ENCODE results near the gene FRMD5. TPM values are rescaled to one million over a fixed set of nuclear protein-coding genes. Genes with fewer than 3 reads are reported as not detected.
"Not testable (repeated sequence)": the region's sequence is repeated elsewhere in the genome, so short reads cannot be mapped to it uniquely, and the experiment has no call there.

FRMD5 gene
- total RNA-seq, 2 experiments from 2014 or later: not detected

GRCh38 chr15:43872416-43873020, 322.6 kb downstream of the FRMD5 start:
- POLR2A ChIA-PET: interaction anchor here (1.3 kb wide), 1 partner anchor 9 kb away, joined by 4 read pairs; no protein-coding TSS in a partner anchor
- H3K4me3 Mint-ChIP-seq: no peak overlapping the region
- no peaks in the 10 kb centered on the region for H3K27me3 Mint-ChIP-seq
- no peak overlapping the region for H3K27ac Mint-ChIP-seq
- H3K36me3 Mint-ChIP-seq (ENCODE audit: low read depth): peaks cover 55% of the 10 kb centered on the region
- no peaks in the 10 kb centered on the region for H3K4me1 Mint-ChIP-seq
- CTCF ChIA-PET: interaction anchor here (1.5 kb wide), 1 partner anchor 19 kb away, joined by 3 read pairs; no protein-coding TSS in a partner anchor
- no peak for DNase-seq
- H3K9me3 Mint-ChIP-seq: no peaks in the 10 kb centered on the region

DNA sequence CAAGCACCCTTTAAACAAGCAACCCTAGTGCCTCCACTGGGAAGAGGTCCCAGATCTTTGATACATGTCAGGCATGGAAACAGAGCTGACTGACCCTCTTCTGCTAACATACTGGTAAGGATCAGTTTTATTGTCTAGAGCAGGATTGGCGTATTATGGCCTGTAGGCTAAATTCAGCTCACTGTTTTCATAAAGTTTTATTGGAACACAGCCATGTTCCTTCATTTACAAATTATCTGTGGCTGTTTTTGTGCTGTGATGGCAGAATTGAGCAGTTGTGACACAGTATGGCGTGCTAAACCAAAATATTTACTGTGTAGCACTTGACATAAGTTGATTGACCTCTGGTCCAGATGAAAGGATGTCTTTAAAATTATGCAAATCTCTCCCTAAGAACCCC, 323.2 kb downstream of the FRMD5 start:
- Mint-ChIP-seq H3K4me1 (no peaks in the 10 kb centered on the region), H3K27me3 (no peaks in the 10 kb centered on the region), H3K4me3 (no peak overlapping the region), H3K36me3 (ENCODE audit: low read depth) (peaks cover 60% of the 10 kb centered on the region), H3K9me3 (no peaks in the 10 kb centered on the region), H3K27ac (no peak overlapping the region)
- CTCF ChIA-PET: interaction anchor here (1.5 kb wide), 1 partner anchor 19 kb away, joined by 3 read pairs; no protein-coding TSS in a partner anchor
- POLR2A ChIA-PET: no interaction called here
- no peak for DNase-seq

- no peaks in the 10 kb centered on the region for H3K27me3 Mint-ChIP-seq
- ChIA-PET CTCF (no interaction called here), POLR2A (interaction anchor here (0.6 kb wide), 1 partner anchor 540 kb away, joined by 3 read pairs; no protein-coding TSS in a partner anchor)
- H3K27ac Mint-ChIP-seq: no peak overlapping the region
- no peaks in the 10 kb centered on the region for H3K9me3 Mint-ChIP-seq
- no peaks in the 10 kb centered on the region for H3K4me1 Mint-ChIP-seq
- no peak for DNase-seq
- H3K36me3 Mint-ChIP-seq (ENCODE audit: low read depth): peaks cover 61% of the 10 kb centered on the region
- no peak overlapping the region for H3K4me3 Mint-ChIP-seq
Observed at GRCh38 chr15:43868406-43868805, 326.7 kb downstream of the FRMD5 start.

GRCh38 chr15:43867096-43867495, 328.0 kb downstream of the FRMD5 start:
- H3K27ac Mint-ChIP-seq: no peak overlapping the region
- CTCF ChIA-PET: no interaction called here
- no peak for DNase-seq
- H3K36me3 Mint-ChIP-seq (ENCODE audit: low read depth): peaks cover 55% of the 10 kb centered on the region
- POLR2A ChIA-PET: no interaction called here
- H3K9me3 Mint-ChIP-seq: no peaks in the 10 kb centered on the region
- no peaks in the 10 kb centered on the region for H3K27me3 Mint-ChIP-seq
- H3K4me3 Mint-ChIP-seq: no peak overlapping the region
- no peaks in the 10 kb centered on the region for H3K4me1 Mint-ChIP-seq

- H3K27ac Mint-ChIP-seq, H3K4me3 Mint-ChIP-seq, CTCF ChIA-PET, H3K9me3 Mint-ChIP-seq, H3K27me3 Mint-ChIP-seq, DNase-seq, POLR2A ChIA-PET, H3K4me1 Mint-ChIP-seq: not testable (repeated sequence)
- peaks cover 55% of the 10 kb centered on the region for H3K36me3 Mint-ChIP-seq (ENCODE audit: low read depth)
Observed at GRCh38 chr15:43866636-43867035, 328.4 kb downstream of the FRMD5 start.

GRCh38 chr15:43859546-43859945, 335.5 kb downstream of the FRMD5 start:
- H3K27me3 Mint-ChIP-seq: no peaks in the 10 kb centered on the region
- no peak for DNase-seq
- ChIA-PET POLR2A (interaction anchor here (2.7 kb wide), 1 partner anchor 34 kb away, joined by 6 read pairs; the partner anchor contains the start of gene MFAP1), CTCF (no interaction called here)
- H3K9me3 Mint-ChIP-seq: no peaks in the 10 kb centered on the region
- H3K27ac Mint-ChIP-seq: no peak overlapping the region
- peaks cover 2% of the 10 kb centered on the region for H3K4me1 Mint-ChIP-seq
- peaks cover 68% of the 10 kb centered on the region for H3K36me3 Mint-ChIP-seq (ENCODE audit: low read depth)
- no peak overlapping the region for H3K4me3 Mint-ChIP-seq

- Mint-ChIP-seq H3K27ac (no peak overlapping the region), H3K27me3 (no peaks in the 10 kb centered on the region), H3K4me3 (no peak overlapping the region), H3K36me3 (ENCODE audit: low read depth) (peaks cover 78% of the 10 kb centered on the region), H3K9me3 (no peaks in the 10 kb centered on the region), H3K4me1 (peaks cover 2% of the 10 kb centered on the region)
- ChIA-PET POLR2A (interaction anchor here (1.0 kb wide), 1 partner anchor 15 kb away, joined by 4 read pairs; no protein-coding TSS in a partner anchor), CTCF (interaction anchor here (0.7 kb wide), 1 partner anchor 1237 kb away, joined by 4 read pairs; no protein-coding TSS in a partner anchor)
- DNase-seq: no peak
Observed at GRCh38 chr15:43854801-43855200, 340.3 kb downstream of the FRMD5 start.

DNA sequence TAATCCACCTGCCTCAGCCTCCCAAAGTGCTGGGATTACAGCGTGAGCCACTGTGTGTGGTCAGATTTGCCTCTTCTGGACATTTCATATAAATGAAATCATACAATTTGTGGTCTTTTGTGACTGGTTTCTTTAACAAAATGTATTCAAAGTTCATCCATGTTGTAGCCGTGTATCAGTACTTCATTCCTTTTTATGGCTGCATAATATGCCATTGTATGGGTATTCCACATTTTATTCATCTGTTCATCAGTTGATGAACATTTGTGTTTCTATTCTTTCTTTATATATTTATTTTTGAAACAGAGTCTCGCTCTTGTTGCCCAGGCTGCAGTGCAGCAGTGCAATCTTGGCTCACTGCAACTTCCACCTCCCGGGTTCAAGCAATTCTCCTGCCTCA, 342.5 kb downstream of the FRMD5 start:
- Mint-ChIP-seq H3K36me3 (ENCODE audit: low read depth) (peaks cover 68% of the 10 kb centered on the region), H3K4me1 (peaks cover 2% of the 10 kb centered on the region)

GRCh38 chr15:43851251-43851650, 343.8 kb downstream of the FRMD5 start:
- Mint-ChIP-seq H3K4me1 (peaks cover 2% of the 10 kb centered on the region), H3K4me3 (no peak overlapping the region), H3K27ac (no peak overlapping the region), H3K9me3 (no peaks in the 10 kb centered on the region), H3K27me3 (no peaks in the 10 kb centered on the region), H3K36me3 (ENCODE audit: low read depth) (peaks cover 59% of the 10 kb centered on the region)
- DNase-seq: no peak
- CTCF ChIA-PET: interaction anchor here (0.6 to 0.9 kb wide), 2 partner anchors 30 to 1550 kb away, joined by 3 to 4 read pairs; no protein-coding TSS in a partner anchor
- POLR2A ChIA-PET: interaction anchor here (1.0 to 3.5 kb wide), 3 partner anchors 20 to 27 kb away, joined by 3 to 9 read pairs (median 7); partner anchors contain the start of gene MFAP1

More for the DNA sequence above, 342.5 kb downstream of the FRMD5 start:
- H3K27ac Mint-ChIP-seq: no peak overlapping the region
- ChIA-PET POLR2A (interaction anchor here (3.5 kb wide), 1 partner anchor 28 kb away, joined by 9 read pairs; the partner anchor contains the start of gene MFAP1), CTCF (no interaction called here)
- H3K4me3 Mint-ChIP-seq: no peak overlapping the region
- H3K27me3 Mint-ChIP-seq: no peaks in the 10 kb centered on the region
- H3K9me3 Mint-ChIP-seq: no peaks in the 10 kb centered on the region
- no peak for DNase-seq

DNA sequence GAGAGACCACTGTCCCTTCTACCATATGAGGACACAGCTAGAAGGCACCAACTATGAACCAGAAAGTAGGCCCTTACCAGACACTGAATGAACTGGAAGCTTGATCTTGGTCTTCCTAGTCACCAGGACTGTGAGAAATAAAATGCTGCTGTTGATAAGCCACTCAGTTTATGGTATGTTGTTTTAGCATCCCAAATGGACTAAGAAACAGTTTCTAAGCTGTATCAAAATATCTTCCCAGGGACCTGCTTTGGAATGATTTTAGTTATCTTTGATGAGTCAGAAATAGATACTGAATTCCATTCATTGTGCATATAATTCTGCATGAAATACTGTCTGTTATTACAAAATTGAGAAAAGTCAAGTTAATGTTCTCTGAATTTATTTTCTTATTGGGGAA, 349.6 kb downstream of the FRMD5 start:
- Mint-ChIP-seq H3K9me3 (no peaks in the 10 kb centered on the region), H3K4me1 (peaks cover 4% of the 10 kb centered on the region), H3K36me3 (ENCODE audit: low read depth) (peaks cover 51% of the 10 kb centered on the region), H3K27me3 (no peaks in the 10 kb centered on the region), H3K27ac (no peak overlapping the region), H3K4me3 (no peak overlapping the region)
- DNase-seq: no peak
- ChIA-PET POLR2A (interaction anchor here (1.5 kb wide), 1 partner anchor 10 kb away, joined by 5 read pairs; no protein-coding TSS in a partner anchor), CTCF (no interaction called here)

GRCh38 chr15:43832485-43832884, 362.6 kb downstream of the FRMD5 start:
- Mint-ChIP-seq H3K36me3 (ENCODE audit: low read depth) (peaks cover 66% of the 10 kb centered on the region), H3K27ac (peak overlapping the region; percentile 74), H3K4me3 (peak overlapping the region; percentile 64), H3K4me1 (peaks cover 45% of the 10 kb centered on the region)
- not testable (repeated sequence) for H3K9me3 Mint-ChIP-seq, H3K27me3 Mint-ChIP-seq, DNase-seq
- ChIA-PET CTCF (interaction anchor here (0.6 to 1.0 kb wide), 3 partner anchors 8 to 465 kb away, joined by 3 to 4 read pairs (median 3); partner anchors contain the start of gene MFAP1), POLR2A (interaction anchor here (1.0 to 5.1 kb wide), 9 partner anchors 8 to 86 kb away, joined by 3 to 20 read pairs (median 4); partner anchors contain the start of genes ELL3, HYPK, MFAP1 and PDIA3)

- ChIA-PET CTCF (interaction anchor here (0.7 to 2.0 kb wide), 3 partner anchors 55 to 1154 kb away, joined by 3 to 8 read pairs (median 3); partner anchors contain the start of gene ELL3), POLR2A (interaction anchor here (0.6 to 5.1 kb wide), 13 partner anchors 10 to 1599 kb away, joined by 3 to 20 read pairs (median 4); partner anchors contain the start of genes CTDSPL2, ELL3, HYPK and SERINC4)
- H3K27ac Mint-ChIP-seq: peak overlapping the region; percentile 74
- H3K4me1 Mint-ChIP-seq: peaks cover 44% of the 10 kb centered on the region
- H3K36me3 Mint-ChIP-seq (ENCODE audit: low read depth): peaks cover 67% of the 10 kb centered on the region
- H3K9me3 Mint-ChIP-seq, H3K27me3 Mint-ChIP-seq, DNase-seq: not testable (repeated sequence)
- peak overlapping the region; percentile 64 for H3K4me3 Mint-ChIP-seq
Observed at GRCh38 chr15:43831519-43832052, 363.5 kb downstream of the FRMD5 start.

DNA sequence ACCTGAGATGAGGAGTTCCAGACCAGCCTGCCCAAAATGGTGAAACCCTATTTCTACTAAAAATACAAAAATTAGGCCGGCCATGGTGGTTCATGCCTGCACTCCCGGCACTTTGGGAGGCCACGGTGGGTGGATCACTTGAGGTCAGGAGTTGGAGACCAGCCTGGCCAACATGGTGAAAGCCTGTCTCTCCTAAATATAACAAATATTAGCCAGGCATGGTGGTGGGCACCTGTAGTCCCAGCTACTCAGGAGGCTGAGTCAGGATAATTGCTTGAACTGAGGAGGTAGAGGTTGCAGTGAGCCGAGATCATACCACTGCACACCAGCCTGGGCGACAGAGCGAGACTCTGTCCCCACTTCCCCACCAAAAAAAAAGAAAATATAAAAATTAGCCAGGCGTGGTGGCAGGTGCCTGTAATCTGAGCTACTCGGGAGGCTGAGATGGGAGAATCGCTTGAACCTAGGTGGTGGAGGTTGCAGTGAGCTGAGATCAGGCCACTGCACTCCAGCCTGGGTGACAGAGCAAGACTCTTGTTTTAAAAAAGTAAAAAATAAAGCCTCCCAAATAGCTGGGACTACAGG, 364.3 kb downstream of the FRMD5 start:
- not testable (repeated sequence) for H3K27me3 Mint-ChIP-seq, H3K9me3 Mint-ChIP-seq, DNase-seq
- Mint-ChIP-seq H3K4me1 (peaks cover 52% of the 10 kb centered on the region), H3K36me3 (ENCODE audit: low read depth) (peaks cover 60% of the 10 kb centered on the region), H3K27ac (peak overlapping the region; percentile 16), H3K4me3 (peak overlapping the region; percentile 17)
- CTCF ChIA-PET: interaction anchor here (2.0 kb wide), 1 partner anchor 54 kb away, joined by 8 read pairs; the partner anchor contains the start of gene ELL3
- POLR2A ChIA-PET: interaction anchor here (0.6 to 5.1 kb wide), 12 partner anchors 9 to 1600 kb away, joined by 3 to 20 read pairs (median 4); partner anchors contain the start of genes CTDSPL2, ELL3, HYPK and SERINC4

Measured in activated CD4-positive, alpha-beta memory T cell treated with anti-CD3 and anti-CD28 coated beads, Interleukin-2, amount 10 ng/mL, durations not matched to agents 7 days and 5 days (primary cell).